Endothelial cell of umbilical vein (primary cell): ENCODE results near the gene SLC12A7. TPM values are rescaled to one million over a fixed set of nuclear protein-coding genes. Genes with fewer than 3 reads are reported as not detected.

Experiments used
- BruUV-seq: library from RNA; stranded (reverse); fragments of 400-500 nt; replicated peaks from 2 replicates; lab custom pipeline; 2021; lab: Mats Ljungman, UMichigan
- CTCF ChIA-PET: fragments of 300-600, 350-600 bp; sonication (Branson Sonifier 250); formaldehyde crosslinking; loops from one replicate; lab custom pipeline; 2021; ENCODE audit warnings: antibody characterized with exemption, inconsistent platforms; lab: Charles Lee
- POLR2A ChIA-PET: fragments of 300-600, 350-600 bp; sonication (Branson Sonifier 250); formaldehyde crosslinking; loops from one replicate; lab custom pipeline; 2021; ENCODE audit warnings: antibody characterized with exemption, inconsistent platforms; lab: Charles Lee
- DNase-seq: peaks from one replicate; pipeline ENCODE4 v3.0.0-alpha.2; 2011; ENCODE audit warnings: low read depth, low spot score
- FAIRE-seq: peaks from 2 replicates; lab custom pipeline; 2011; peaks lifted over from hg19 to GRCh38; lab: Jason Lieb, UNC
- H2AFZ ChIP-seq: 2 replicates; pipeline ENCODE4 v1.6.0; 2012; ENCODE audit warnings: low read depth, low read length, control low read depth, inconsistent platforms
- H3K27ac ChIP-seq: 2 replicates; pipeline ENCODE4 v1.5.1; 2011; ENCODE audit warnings: low read depth, mild to moderate bottlenecking, control low read depth, low read length, moderate library complexity; ENCODE audit not compliant: insufficient read depth
- H3K27me3 ChIP-seq, 2 experiments: 2 replicates each; pipeline versions ENCODE4 v1.6.0 to v1.6.1; 2011; ENCODE audit warnings: low read length in 2 of 2, mixed read lengths in 1 of 2; ENCODE audit not compliant: control insufficient read depth in 2 of 2, insufficient read depth in 2 of 2
- H3K36me3 ChIP-seq, 2 experiments: 2 replicates in 1 of 2; 3 replicates in 1 of 2; pipeline ENCODE4 v1.5.1; 2011; ENCODE audit warnings: low read length in 2 of 2, mild to moderate bottlenecking in 1 of 2, moderate library complexity in 1 of 2; ENCODE audit not compliant: control insufficient read depth in 2 of 2, insufficient read depth in 2 of 2; ENCODE audit errors: extremely low read depth in 1 of 2
- H3K4me1 ChIP-seq: 3 replicates; pipeline ENCODE4 v1.5.1; 2011; ENCODE audit warnings: mild to moderate bottlenecking, low read length; ENCODE audit not compliant: control insufficient read depth, insufficient read depth; ENCODE audit errors: extremely low read depth
- H3K4me2 ChIP-seq: 2 replicates; pipeline ENCODE4 v1.6.1; 2011; ENCODE audit warnings: low read length, control low read depth, mixed read lengths; ENCODE audit not compliant: insufficient read depth
- H3K4me3 ChIP-seq, 3 experiments: fragments of 200-600 bp in 1 of 3; sonication (generic), shearing (Covaris generic) in 1 of 3; replicated peaks in 1 of 3; 2 replicates each; pipeline ENCODE4 v1.5.1; 2011 to 2016; ENCODE audit warnings: control low read depth in 3 of 3, low read length in 3 of 3, mild to moderate bottlenecking in 2 of 3, inconsistent platforms in 1 of 3, low read depth in 1 of 3, moderate library complexity in 1 of 3; ENCODE audit not compliant: insufficient read depth in 1 of 3
- H3K79me2 ChIP-seq: 2 replicates; pipeline ENCODE4 v1.6.0; 2012; ENCODE audit warnings: low read length, inconsistent platforms; ENCODE audit not compliant: control insufficient read depth, insufficient read depth
- H3K9ac ChIP-seq: replicated peaks from 2 replicates; pipeline ENCODE3; 2011; ENCODE audit warnings: low read length, control low read depth; ENCODE audit not compliant: insufficient read depth; ENCODE audit errors: extremely low read depth
- H3K9me1 ChIP-seq: replicated peaks from 3 replicates; pipeline ENCODE4 v1.6.0; 2011; ENCODE audit warnings: mild to moderate bottlenecking, low read length; ENCODE audit not compliant: control insufficient read depth, insufficient read depth; ENCODE audit errors: extremely low read depth
- H3K9me3 ChIP-seq: replicated peaks from 2 replicates; pipeline ENCODE4 v1.5.1; 2012; ENCODE audit warnings: low read length, inconsistent platforms; ENCODE audit not compliant: control insufficient read depth, insufficient read depth
- H4K20me1 ChIP-seq: replicated peaks from 2 replicates; pipeline ENCODE3; 2011; ENCODE audit warnings: mild to moderate bottlenecking, low read length; ENCODE audit not compliant: control insufficient read depth, insufficient read depth; ENCODE audit errors: extremely low read depth
- EZH2 ChIP-seq: IDR thresholded peaks from 2 replicates; pipeline ENCODE4 v1.6.1; 2012; ENCODE audit warnings: borderline replicate concordance, low read depth, mild to moderate bottlenecking, moderate library complexity, low read length, inconsistent platforms; ENCODE audit not compliant: severe bottlenecking
- FOS ChIP-seq: IDR thresholded peaks from 2 replicates; pipeline ENCODE4 v1.6.1; 2011; ENCODE audit warnings: mild to moderate bottlenecking, low read length, moderate library complexity, borderline replicate concordance; ENCODE audit not compliant: insufficient read depth
- GATA2 ChIP-seq: IDR thresholded peaks from 2 replicates; pipeline ENCODE4 v1.7.0; 2011; ENCODE audit warnings: low read depth, mild to moderate bottlenecking, moderate library complexity, mixed read lengths, low read length; ENCODE audit not compliant: insufficient read length, insufficient read depth
- MYC ChIP-seq: IDR thresholded peaks from one replicate; pipeline ENCODE4 v1.6.1; 2011; ENCODE audit warnings: mild to moderate bottlenecking, low read depth, low read length
- POLR2A ChIP-seq: IDR thresholded peaks from 2 replicates; pipeline ENCODE4 v1.6.1; 2012; ENCODE audit warnings: low read depth, mild to moderate bottlenecking, control low read depth, low read length
- POLR2AphosphoS5 ChIP-seq: IDR thresholded peaks from 2 replicates; pipeline ENCODE4 v1.6.1; 2012; ENCODE audit warnings: low read depth, mild to moderate bottlenecking, control low read depth, low read length, moderate library complexity; ENCODE audit not compliant: insufficient read depth
- dilution Hi-C: fragments of 300-500 bp; cut with MboI; formaldehyde crosslinking; loops from one replicate; pipeline ENCODE4 v1.15.0; 2019; ENCODE audit warnings: low sequenced_read_pairs; ENCODE audit not compliant: extremely low pct_ligation_motif_present
- intact Hi-C: fragments of 100-400 bp; cut with micrococcal nuclease; formaldehyde crosslinking; loops from one replicate; pipeline ENCODE4 v1.10.0; 2022
- polyA plus RNA-seq, 4 experiments: library from polyadenylated mRNA; depleted of rRNA in 3 of 4; stranded (reverse) in 3 of 4; unstranded in 1 of 4; fragments of >200 nt; gene quantifications; 2 replicates each; pipeline versions ENCODE4 v1.2.1 to v1.2.3, GENCODE V29; 2011 to 2012; ENCODE audit warnings: missing spikeins in 1 of 4
- total RNA-seq: library from RNA; stranded (reverse); gene quantifications from 2 replicates; pipeline ENCODE4 v1.2.3, GENCODE V29; 2021
- TF ChIP-seq, protein P1 (sequence below): IDR thresholded peaks from 2 replicates; pipeline ENCODE4 v1.6.1; 2011; ENCODE audit not compliant: insufficient read depth, insufficient read length
- TF ChIP-seq, protein P2 (sequence below), 2 donors: IDR thresholded peaks; 1 replicate in 1 of 2; 2 replicates in 1 of 2; pipeline ENCODE4 v1.5.1; 2011; ENCODE audit warnings: low read length in 2 of 2, mild to moderate bottlenecking in 2 of 2, moderate library complexity in 2 of 2, control low read depth in 1 of 2, inconsistent platforms in 1 of 2, low read depth in 1 of 2; ENCODE audit not compliant: insufficient read depth in 1 of 2; ENCODE audit errors: extremely low read depth in 1 of 2

SLC12A7 gene
- total and polyA plus RNA-seq, 2 donors (not counting 3 experiments of a cell fraction or from before 2014, with no cell fraction given), result 16.4 to 38.8 TPM

DNA sequence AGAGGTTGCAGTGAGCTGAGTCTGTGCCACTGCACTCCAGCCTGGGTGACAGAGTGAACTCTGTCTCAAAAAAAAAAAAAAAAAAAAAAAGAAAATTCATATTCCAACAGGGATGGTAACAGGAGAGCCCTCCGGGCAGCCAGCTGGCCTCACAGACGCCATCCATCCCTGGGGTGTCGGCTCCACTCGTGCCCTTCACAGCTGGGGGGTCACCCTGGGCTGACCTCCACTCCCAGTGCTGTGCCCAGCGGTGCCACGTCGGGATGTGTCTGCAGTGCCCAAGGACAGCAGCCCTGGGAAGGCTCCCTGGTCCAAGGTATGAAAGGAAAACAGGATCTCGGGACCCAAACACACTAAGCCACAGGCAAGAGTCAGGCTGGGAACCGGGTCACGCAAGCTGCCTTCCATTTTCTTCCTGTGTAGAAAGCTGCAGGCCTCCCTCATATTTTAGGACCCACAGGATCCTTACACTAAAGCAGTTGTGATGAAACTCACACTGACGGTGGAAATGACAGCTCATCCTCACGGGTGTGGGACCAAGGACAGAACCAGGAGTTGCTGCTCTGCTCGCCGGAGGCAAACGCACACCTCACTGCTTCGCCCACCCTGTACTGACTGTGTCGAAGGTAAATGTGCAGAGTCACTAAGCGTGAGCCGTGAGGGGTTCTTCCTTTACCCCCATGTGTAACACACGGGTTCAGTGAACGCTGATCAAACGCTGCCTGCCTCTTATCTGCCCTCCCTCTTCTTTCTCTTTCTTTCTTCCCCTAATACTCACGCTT lies 5.3 kb downstream of the SLC12A7 start:
- Histone ChIP-seq H3K4me3 (no peak overlapping the region), H3K9ac (no peak overlapping the region), H3K79me2 (peaks cover 12% of the 10 kb centered on the region), H3K27me3 (no peaks in the 10 kb centered on the region), H3K9me3 (no peaks in the 10 kb centered on the region), H3K36me3 (no peaks in the 10 kb centered on the region), H3K4me1 (peaks cover 11% of the 10 kb centered on the region), H4K20me1 (no peaks in the 10 kb centered on the region), H3K9me1 (no peaks in the 10 kb centered on the region), H3K4me2 (no peak overlapping the region), H2AFZ (no peak overlapping the region), H3K27ac (no peak overlapping the region)
- no TSS peak for BruUV-seq
- TF ChIP-seq MYC (no peak), EZH2 (no peak)
- TF ChIP-seq, protein P1, sequence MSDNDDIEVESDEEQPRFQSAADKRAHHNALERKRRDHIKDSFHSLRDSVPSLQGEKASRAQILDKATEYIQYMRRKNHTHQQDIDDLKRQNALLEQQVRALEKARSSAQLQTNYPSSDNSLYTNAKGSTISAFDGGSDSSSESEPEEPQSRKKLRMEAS, result no peak
- FAIRE-seq, result no peak
- ChIA-PET POLR2A (no interaction called here), CTCF (no interaction called here)
- intact Hi-C loops, result no loop called here
- dilution Hi-C loops, result no loop called here
- DNase-seq, result no peak

DNA sequence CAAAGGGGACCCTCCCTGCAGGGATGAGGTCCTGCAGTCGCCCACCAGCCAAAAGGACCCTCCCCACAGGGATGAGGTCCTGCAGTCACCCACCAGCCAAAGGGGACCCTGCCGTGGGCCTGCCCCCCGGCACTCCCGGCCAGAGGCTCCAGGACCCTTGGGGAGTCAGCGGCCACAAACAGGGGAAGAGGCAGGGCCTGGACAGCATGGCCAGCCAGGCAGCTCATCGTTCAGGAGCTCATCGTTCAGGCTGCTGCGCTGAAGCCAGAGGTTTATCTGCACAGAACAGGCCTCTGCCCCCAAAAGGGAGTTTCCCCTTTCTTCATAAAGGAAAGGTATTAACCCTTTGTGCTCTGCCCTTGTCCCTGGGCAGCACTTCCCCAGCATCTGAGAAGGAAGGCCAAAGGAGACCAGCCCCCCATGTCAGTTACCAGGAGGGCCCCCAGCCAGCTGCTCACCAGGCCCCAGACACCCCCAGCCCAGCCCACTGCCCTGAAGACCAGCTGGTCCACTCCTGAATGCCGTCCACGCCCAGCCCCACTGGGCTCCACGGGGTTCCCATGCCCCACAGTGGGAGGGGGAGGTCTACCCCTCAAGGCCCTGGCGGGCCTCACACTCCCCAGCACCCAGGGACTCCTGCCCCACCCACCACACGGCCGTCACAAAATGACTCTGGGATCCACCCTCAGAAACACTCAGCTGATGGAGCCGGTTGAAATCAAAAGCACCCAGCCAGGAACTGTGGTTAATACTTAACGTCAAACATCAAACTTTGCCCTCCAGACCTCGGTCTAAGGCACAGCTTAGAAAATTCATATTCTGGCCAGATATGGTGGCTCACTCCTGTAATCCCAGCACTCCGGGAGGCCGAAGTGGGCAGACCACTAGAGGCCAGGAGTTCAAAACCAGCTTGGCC lies 6.3 kb downstream of the SLC12A7 start:
- FAIRE-seq (no peak), DNase-seq (no peak)
- H3K36me3 ChIP-seq, result no peaks in the 10 kb centered on the region
- H3K4me2 ChIP-seq, result no peak overlapping the region
- intact Hi-C loops (no loop called here), dilution Hi-C loops (no loop called here)
- H4K20me1 ChIP-seq, result no peaks in the 10 kb centered on the region
- no peak overlapping the region for H3K4me3 ChIP-seq
- no peaks in the 10 kb centered on the region for H3K9me3 ChIP-seq
- H2AFZ ChIP-seq, result no peak overlapping the region
- no peak overlapping the region for H3K27ac ChIP-seq
- peaks cover 8% of the 10 kb centered on the region for H3K79me2 ChIP-seq
- POLR2A ChIA-PET, result no interaction called here
- H3K4me1 ChIP-seq, result peaks cover 7% of the 10 kb centered on the region
- TF ChIP-seq, protein P2, sequence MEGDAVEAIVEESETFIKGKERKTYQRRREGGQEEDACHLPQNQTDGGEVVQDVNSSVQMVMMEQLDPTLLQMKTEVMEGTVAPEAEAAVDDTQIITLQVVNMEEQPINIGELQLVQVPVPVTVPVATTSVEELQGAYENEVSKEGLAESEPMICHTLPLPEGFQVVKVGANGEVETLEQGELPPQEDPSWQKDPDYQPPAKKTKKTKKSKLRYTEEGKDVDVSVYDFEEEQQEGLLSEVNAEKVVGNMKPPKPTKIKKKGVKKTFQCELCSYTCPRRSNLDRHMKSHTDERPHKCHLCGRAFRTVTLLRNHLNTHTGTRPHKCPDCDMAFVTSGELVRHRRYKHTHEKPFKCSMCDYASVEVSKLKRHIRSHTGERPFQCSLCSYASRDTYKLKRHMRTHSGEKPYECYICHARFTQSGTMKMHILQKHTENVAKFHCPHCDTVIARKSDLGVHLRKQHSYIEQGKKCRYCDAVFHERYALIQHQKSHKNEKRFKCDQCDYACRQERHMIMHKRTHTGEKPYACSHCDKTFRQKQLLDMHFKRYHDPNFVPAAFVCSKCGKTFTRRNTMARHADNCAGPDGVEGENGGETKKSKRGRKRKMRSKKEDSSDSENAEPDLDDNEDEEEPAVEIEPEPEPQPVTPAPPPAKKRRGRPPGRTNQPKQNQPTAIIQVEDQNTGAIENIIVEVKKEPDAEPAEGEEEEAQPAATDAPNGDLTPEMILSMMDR (IDR thresholded peaks at IDR 0.05; ENCODE audit: extremely low read depth in 1 of 2, insufficient read depth in 1 of 2, low read depth in 1 of 2, low read length in 2 of 2), result no peak
- TF ChIP-seq EZH2 (no peak), FOS (no peak), GATA2 (no peak), POLR2AphosphoS5 (no peak), POLR2A (no peak)
- TF ChIP-seq, protein P1, result no peak
- H3K9me1 ChIP-seq, result no peaks in the 10 kb centered on the region
- H3K9ac ChIP-seq, result no peak overlapping the region
- H3K27me3 ChIP-seq, result no peaks in the 10 kb centered on the region
- CTCF ChIA-PET, result interaction anchor here (0.7 kb wide), 1 partner anchor 28 kb away, joined by 3 read pairs; no protein-coding TSS in a partner anchor
- BruUV-seq, result no TSS peak
